Liver (tissue), 9 donors: ENCODE measurements around the gene GSTM1. TPM values are rescaled to one million over a fixed set of nuclear protein-coding genes. Genes with fewer than 3 reads are reported as not detected.
A peak's percentile ranks its signal among the peaks of the same experiment; 100 is the strongest.

Experiments used
- DNase-seq: peaks from one replicate; pipeline ENCODE4 v3.0.0-alpha.2; 2017; ENCODE audit warnings: low spot score
- H3K27ac ChIP-seq, 2 donors: one replicate each; pipeline ENCODE4 v1.7.0; 2013; ENCODE audit warnings: inconsistent platforms in 2 of 2, low read length in 2 of 2, control low read depth in 1 of 2, low read depth in 1 of 2, mild to moderate bottlenecking in 1 of 2
- H3K27me3 ChIP-seq, 4 donors: one replicate each; pipeline versions ENCODE4 v1.6.1 to v1.7.0; 2013; ENCODE audit warnings: low read length in 3 of 4, inconsistent platforms in 1 of 4, mild to moderate bottlenecking in 1 of 4, moderate library complexity in 1 of 4; ENCODE audit not compliant: control insufficient read depth in 4 of 4, insufficient read depth in 4 of 4
- H3K36me3 ChIP-seq, 4 donors: one replicate each; pipeline versions ENCODE4 v1.6.1 to v1.7.0; 2013; ENCODE audit warnings: low read length in 3 of 4, mild to moderate bottlenecking in 3 of 4, low read depth in 1 of 4, moderate library complexity in 1 of 4; ENCODE audit not compliant: control insufficient read depth in 4 of 4, insufficient read depth in 3 of 4
- H3K4me1 ChIP-seq, 4 donors: one replicate each; pipeline versions ENCODE4 v1.6.1 to v1.7.0; 2013; ENCODE audit warnings: low read length in 3 of 4, mild to moderate bottlenecking in 3 of 4, moderate library complexity in 1 of 4; ENCODE audit not compliant: control insufficient read depth in 4 of 4, insufficient read depth in 4 of 4
- H3K4me3 ChIP-seq, 3 donors: one replicate each; pipeline versions ENCODE4 v1.6.1 to v1.7.0; 2013; ENCODE audit warnings: low read length in 3 of 3, control low read depth in 1 of 3, low read depth in 1 of 3, mild to moderate bottlenecking in 1 of 3
- H3K9ac ChIP-seq, 2 donors: one replicate each; pipeline ENCODE4 v1.7.0; 2013; ENCODE audit warnings: low read length in 2 of 2, mild to moderate bottlenecking in 2 of 2, moderate library complexity in 2 of 2, control low read depth in 1 of 2, low read depth in 1 of 2
- H3K9me3 ChIP-seq, 4 donors: one replicate each; pipeline versions ENCODE4 v1.6.1 to v1.7.0; 2013; ENCODE audit warnings: low read length in 3 of 4; ENCODE audit not compliant: control insufficient read depth in 4 of 4
- ATF3 ChIP-seq: IDR thresholded peaks from 2 replicates; pipeline ENCODE4 v1.6.1; 2016; ENCODE audit warnings: antibody characterized with exemption
- EGR1 ChIP-seq, 2 donors: IDR thresholded peaks; 2 replicates each; pipeline ENCODE4 v1.6.1; 2016 to 2018; ENCODE audit warnings: antibody characterized with exemption in 2 of 2, low read depth in 2 of 2
- FOXA2 ChIP-seq: IDR thresholded peaks from 2 replicates; pipeline ENCODE4 v1.6.1; 2016; ENCODE audit warnings: antibody characterized with exemption
- HNF4A ChIP-seq, 2 donors: conservative IDR thresholded peaks; 2 replicates each; pipeline ENCODE4 v1.6.1; 2016; ENCODE audit warnings: antibody characterized with exemption in 2 of 2, mild to moderate bottlenecking in 2 of 2
- MAX ChIP-seq: IDR thresholded peaks from 2 replicates; pipeline ENCODE4 v1.6.1; 2016; ENCODE audit warnings: antibody characterized with exemption
- RXRA ChIP-seq, 2 donors: IDR thresholded peaks; 2 replicates each; pipeline ENCODE4 v1.6.1; 2017 to 2018; ENCODE audit warnings: antibody characterized with exemption in 2 of 2, mild to moderate bottlenecking in 1 of 2
- WGBS: extraction: QIAGEN DNeasy Blood & Tissue Kit; methylation state at CpG from one replicate; pipeline ENCODE4 v1.1.7; 2013; 5-methylcytosine and 5-hydroxymethylcytosine counted together
- polyA plus RNA-seq, 2 donors: library from polyadenylated mRNA; stranded (reverse) in 1 of 2; unstranded in 1 of 2; fragments of 200-250 nt in 1 of 2; fragments of >200 nt in 1 of 2; fragmentation: Nextera tagmentation in 1 of 2; extraction: Ambion mirVana in 1 of 2; gene quantifications; one replicate each; pipeline versions ENCODE4 v1.2.1 to v1.2.3, GENCODE V29; 2013 to 2015
- total RNA-seq, 2 donors: library from RNA; depleted of rRNA; stranded (reverse); fragments of >200 nt; gene quantifications; one replicate each; pipeline ENCODE4 v1.2.3, GENCODE V29; 2014
- donor health status: healthy.
- donor health status: healthy.
- donor health status: healthy.
- donor health status: healthy.
- donor health status: healthy.

The GSTM1 gene
- total and polyA plus RNA-seq, 4 donors = 14.7 to 341 (median 247) TPM

- H3K4me3 ChIP-seq = peak within 1 kb of the TSS; percentile 66 to 73 (median 71)
- H3K4me1 ChIP-seq = peaks cover 4 to 14% (median 7%) of the 10 kb centered on the region in 4 donors
- H3K9ac ChIP-seq = no peak within 1 kb of the TSS
- 5% methylated on average over 10 of the region's 10 CpGs for WGBS
- TF ChIP-seq FOXA2 = no peak
- no peak for TF ChIP-seq RXRA (IDR thresholded peaks at IDR 0.05)
- no peak for TF ChIP-seq EGR1 (IDR thresholded peaks at IDR 0.05; ENCODE audit: low read depth in 2 of 2)
- TF ChIP-seq HNF4A (conservative IDR thresholded peaks at IDR 0.05) = no peak
- no peak for TF ChIP-seq ATF3
- no peak for TF ChIP-seq MAX
- H3K36me3 ChIP-seq = peaks cover 0 to 10% (median 1%) of the 10 kb centered on the region in 4 donors
- no peaks in the 10 kb centered on the region for H3K9me3 ChIP-seq
- DNase-seq = no peak
- no peaks in the 10 kb centered on the region for H3K27me3 ChIP-seq
- H3K27ac ChIP-seq = peak within 1 kb of the TSS; percentile 21 to 46
These were observed 53.2 kb downstream of the GSTM1 start, which contains the start of gene GSTM3 for GRCh38 chr1:109740615-109741373. TSS of gene GSTM3 (minus strand) at chr1:109741038. CDS start at chr1:109740287, 751 bp downstream.

Other genes with a start within 250 kb of the GSTM1 start
- 1 to 10 TPM in 1 of 2 donors, under 1 TPM in 1; 0.14 to 4.4 TPM for gene SYPL2, start 221.3 kb upstream of the GSTM1 start, total RNA-seq
- 1 to 10 TPM; 3.0 to 4.7 TPM for gene SYPL2, start 221.3 kb upstream of the GSTM1 start, polyA plus RNA-seq
- gene ATXN7L2, start 203.9 kb upstream of the GSTM1 start, total RNA-seq = 1 to 10 TPM in 1 of 2 donors, under 1 TPM in 1; 0.61 to 1.6 TPM
- gene ATXN7L2, start 203.9 kb upstream of the GSTM1 start, polyA plus RNA-seq = 1 to 10 TPM; 1.0 to 1.7 TPM
- 1 to 10 TPM; 2.5 to 2.8 TPM for gene CYB561D1, start 193.7 kb upstream of the GSTM1 start, total RNA-seq
- gene CYB561D1, start 193.7 kb upstream of the GSTM1 start, polyA plus RNA-seq = 1 to 10 TPM; 1.3 to 1.5 TPM
- gene AMIGO1, start 178.1 kb upstream of the GSTM1 start, total RNA-seq = 1 to 10 TPM in 1 of 2 donors, under 1 TPM in 1; 0.75 to 4.6 TPM
- gene AMIGO1, start 178.1 kb upstream of the GSTM1 start, polyA plus RNA-seq = 1 to 10 TPM; 1.7 to 2.0 TPM
- not detected for gene GPR61, start 147.9 kb upstream of the GSTM1 start, total RNA-seq
- gene GPR61, start 147.9 kb upstream of the GSTM1 start, polyA plus RNA-seq = under 1 TPM in 1 of 2 donors, not detected in 1; 0.32 TPM
- 1 to 10 TPM; 6.4 to 6.5 TPM for gene GNAI3, start 139.2 kb upstream of the GSTM1 start, total RNA-seq
- 1 to 10 TPM; 1.9 to 2.2 TPM for gene GNAI3, start 139.2 kb upstream of the GSTM1 start, polyA plus RNA-seq
- gene GNAT2, start 68.2 kb upstream of the GSTM1 start, total RNA-seq = under 1 TPM; 0.09 to 0.17 TPM
- under 1 TPM in 1 of 2 donors, not detected in 1; 0.17 TPM for gene GNAT2, start 68.2 kb upstream of the GSTM1 start, polyA plus RNA-seq
- gene AMPD2, start 68.0 kb upstream of the GSTM1 start, total RNA-seq = 10 to 100 TPM; 19.2 to 87.4 TPM
- 10 to 100 TPM; 20.2 to 25.2 TPM for gene AMPD2, start 68.0 kb upstream of the GSTM1 start, polyA plus RNA-seq
- 10 to 100 TPM; 12.2 to 42.8 TPM for gene GSTM4, start 31.7 kb upstream of the GSTM1 start, total RNA-seq
- gene GSTM4, start 31.7 kb upstream of the GSTM1 start, polyA plus RNA-seq = 10 to 100 TPM; 25.5 to 36.2 TPM
- gene GSTM2, start 19.8 kb upstream of the GSTM1 start, total RNA-seq = 10 to 100 TPM in 1 of 2 donors, 1 to 10 TPM in 1; 7.1 to 15.1 TPM
- gene GSTM2, start 19.8 kb upstream of the GSTM1 start, polyA plus RNA-seq = 1 to 10 TPM; 7.4 to 8.4 TPM
- 1 to 10 TPM in 1 of 2 donors, under 1 TPM in 1; 0.59 to 1.3 TPM for gene GSTM5, start 24.4 kb downstream of the GSTM1 start, total RNA-seq
- gene GSTM5, start 24.4 kb downstream of the GSTM1 start, polyA plus RNA-seq = 1 to 10 TPM; 1.4 to 2.8 TPM
- 10 to 100 TPM in 1 of 2 donors, 1 to 10 TPM in 1; 6.9 to 39.8 TPM for gene GSTM3, start 53.2 kb downstream of the GSTM1 start, total RNA-seq
- gene GSTM3, start 53.2 kb downstream of the GSTM1 start, polyA plus RNA-seq = 10 to 100 TPM; 30.1 to 51.5 TPM
- gene EPS8L3, start 76.1 kb downstream of the GSTM1 start, total RNA-seq = under 1 TPM in 1 of 2 donors, not detected in 1; 0.09 TPM
- under 1 TPM; 0.15 to 0.38 TPM for gene EPS8L3, start 76.1 kb downstream of the GSTM1 start, polyA plus RNA-seq
- gene CSF1, start 223.0 kb downstream of the GSTM1 start, total RNA-seq = 10 to 100 TPM in 1 of 2 donors, 1 to 10 TPM in 1; 6.3 to 15.2 TPM
- 10 to 100 TPM; 11.0 to 11.7 TPM for gene CSF1, start 223.0 kb downstream of the GSTM1 start, polyA plus RNA-seq